MM.1S (cell line): ENCODE results near the gene CTSK.
"Not testable (repeated sequence)": the region's sequence is repeated elsewhere in the genome, so short reads cannot be mapped to it uniquely, and the experiment has no call there.

Source experiments
- EZH2 ChIP-seq: fragments of 300-600 bp; sonication (generic); optimal IDR thresholded peaks from 2 replicates; pipeline ENCODE3; 2017; ENCODE audit warnings: low read depth, mild to moderate bottlenecking, antibody characterized with exemption, low read length, mixed read lengths
- EZH2phosphoT487 ChIP-seq: fragments of 300-600 bp; sonication (generic); IDR thresholded peaks from 2 replicates; pipeline ENCODE4 v1.6.1; 2018; ENCODE audit warnings: antibody characterized with exemption, low read length
- TF ChIP-seq, protein P1 (sequence below): fragments of 300-600 bp; sonication (generic); IDR thresholded peaks from 2 replicates; pipeline ENCODE4 v1.5.1; 2016; ENCODE audit warnings: antibody characterized with exemption, low read length, mixed read lengths

DNA sequence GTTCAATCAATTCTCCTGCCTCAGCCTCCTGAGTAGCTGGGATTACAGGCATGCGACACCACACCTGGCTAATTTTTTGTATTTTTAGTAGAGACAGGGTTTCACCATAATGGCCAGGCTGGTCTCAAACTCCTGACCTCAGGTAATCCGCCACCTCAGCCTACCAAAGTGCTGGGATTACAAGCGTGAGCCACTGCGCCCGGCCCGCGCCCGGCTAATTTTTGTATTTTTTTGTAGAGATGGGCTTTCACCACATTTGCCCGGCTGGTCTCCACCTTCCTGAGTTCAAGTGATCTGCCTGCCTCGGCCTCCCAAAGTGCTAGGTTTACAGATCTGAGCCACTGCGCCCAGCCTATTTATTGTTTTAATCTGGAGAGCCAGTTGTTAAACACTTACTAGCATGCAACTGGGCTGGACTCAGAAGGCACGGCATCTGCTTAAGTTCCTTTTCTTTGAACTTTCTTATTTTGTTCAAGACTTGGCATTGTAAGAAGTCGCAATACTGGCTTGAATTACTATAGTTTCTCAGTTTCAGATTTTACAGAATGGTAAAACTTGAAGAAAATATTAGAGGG, 32.0 kb downstream of the CTSK start:
- TF ChIP-seq, protein P1, sequence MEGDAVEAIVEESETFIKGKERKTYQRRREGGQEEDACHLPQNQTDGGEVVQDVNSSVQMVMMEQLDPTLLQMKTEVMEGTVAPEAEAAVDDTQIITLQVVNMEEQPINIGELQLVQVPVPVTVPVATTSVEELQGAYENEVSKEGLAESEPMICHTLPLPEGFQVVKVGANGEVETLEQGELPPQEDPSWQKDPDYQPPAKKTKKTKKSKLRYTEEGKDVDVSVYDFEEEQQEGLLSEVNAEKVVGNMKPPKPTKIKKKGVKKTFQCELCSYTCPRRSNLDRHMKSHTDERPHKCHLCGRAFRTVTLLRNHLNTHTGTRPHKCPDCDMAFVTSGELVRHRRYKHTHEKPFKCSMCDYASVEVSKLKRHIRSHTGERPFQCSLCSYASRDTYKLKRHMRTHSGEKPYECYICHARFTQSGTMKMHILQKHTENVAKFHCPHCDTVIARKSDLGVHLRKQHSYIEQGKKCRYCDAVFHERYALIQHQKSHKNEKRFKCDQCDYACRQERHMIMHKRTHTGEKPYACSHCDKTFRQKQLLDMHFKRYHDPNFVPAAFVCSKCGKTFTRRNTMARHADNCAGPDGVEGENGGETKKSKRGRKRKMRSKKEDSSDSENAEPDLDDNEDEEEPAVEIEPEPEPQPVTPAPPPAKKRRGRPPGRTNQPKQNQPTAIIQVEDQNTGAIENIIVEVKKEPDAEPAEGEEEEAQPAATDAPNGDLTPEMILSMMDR, result not testable (repeated sequence)
- not testable (repeated sequence) for TF ChIP-seq EZH2, EZH2phosphoT487
